Left lung (tissue), 10 donors: ENCODE measurements around the gene BORCS6. TPM values are rescaled to one million over a fixed set of nuclear protein-coding genes. Genes with fewer than 3 reads are reported as not detected.

Experiments used
- ATAC-seq: fragments of 200-7000 bp; cut with Tn5 transposase; one replicate; pipeline ENCODE4 v1.9.1; 2020; ENCODE audit warnings: moderate library complexity
- DNase-seq, 4 donors: peaks; one replicate each; pipeline ENCODE4 v3.0.0-alpha.2; 2013 to 2020
- H3K27ac ChIP-seq, 2 donors: fragments of 200-600 bp; sonication (generic) in 1 of 2; one replicate each; pipeline versions ENCODE4 v1.5.0 to v1.8.0; 2020 to 2021
- H3K27me3 ChIP-seq, 2 donors: fragments of 200-600 bp; sonication (generic) in 1 of 2; one replicate each; pipeline versions ENCODE4 v1.5.0 to v1.8.0; 2020 to 2021
- H3K36me3 ChIP-seq, 2 donors: fragments of 200-600 bp; sonication (generic) in 1 of 2; one replicate each; pipeline versions ENCODE4 v1.5.0 to v1.8.0; 2020 to 2021
- H3K4me1 ChIP-seq, 2 donors: fragments of 200-600 bp; one replicate each; pipeline ENCODE4 v1.8.0; 2021
- H3K4me3 ChIP-seq, 2 donors: fragments of 200-600 bp; sonication (generic) in 1 of 2; one replicate each; pipeline versions ENCODE4 v1.5.0 to v1.8.0; 2020 to 2021; ENCODE audit warnings: mild to moderate bottlenecking in 1 of 2
- H3K9me3 ChIP-seq, 2 donors: fragments of 200-600 bp; sonication (generic) in 1 of 2; one replicate each; pipeline versions ENCODE4 v1.5.0 to v1.8.0; 2020 to 2021
- CTCF ChIP-seq, 2 donors: fragments of 200-600 bp; sonication (generic) in 1 of 2; IDR thresholded peaks; one replicate each; pipeline versions ENCODE4 v1.5.0 to v1.8.0; 2021; ENCODE audit warnings: antibody characterized with exemption in 2 of 2
- intact Hi-C, 2 donors: fragments of 100-400 bp; cut with DNase I; formaldehyde crosslinking; loops; one replicate each; pipeline versions ENCODE4 v1.11.2 to v1.14.2; 2022
- polyA plus RNA-seq, 6 donors: library from polyadenylated mRNA; unstranded; fragments of 120-200 nt; gene quantifications; one replicate each; pipeline ENCODE4 v1.2.1, GENCODE V29; 2013; ENCODE audit not compliant: insufficient read length in 6 of 6
- total RNA-seq, 2 donors: library from RNA; stranded (reverse); fragmentation: NEBNext Ultra II Directional; extraction: Animal tissue kit (Norgen Biotek cat#: 25700); gene quantifications; one replicate each; pipeline ENCODE4 v1.2.1, GENCODE V29; 2021
- donor health status: DM: no; HTN: yes; CAD: no.
- donor health status: DM: no; HTN: no; CAD: no.

BORCS6 gene
- total and polyA plus RNA-seq, 8 donors: 2.4 to 10.6 (median 3.3) TPM

- Histone ChIP-seq H3K36me3 (no peaks in the 10 kb centered on the region), H3K4me3 (peak overlapping the region in 1 of 2 donors; percentile 54), H3K27me3 (no peaks in the 10 kb centered on the region), H3K27ac (peak overlapping the region; percentile 80 to 85), H3K9me3 (no peaks in the 10 kb centered on the region), H3K4me1 (peaks cover 15 to 35% of the 10 kb centered on the region in 2 donors)
- no peak for DNase-seq
- TF ChIP-seq CTCF (IDR thresholded peaks at IDR 0.05): no peak
- intact Hi-C loops: no loop called here
- no peak for ATAC-seq
Measured at GRCh38 chr17:8176998-8177731, 12.8 kb downstream of the BORCS6 start.

DNA sequence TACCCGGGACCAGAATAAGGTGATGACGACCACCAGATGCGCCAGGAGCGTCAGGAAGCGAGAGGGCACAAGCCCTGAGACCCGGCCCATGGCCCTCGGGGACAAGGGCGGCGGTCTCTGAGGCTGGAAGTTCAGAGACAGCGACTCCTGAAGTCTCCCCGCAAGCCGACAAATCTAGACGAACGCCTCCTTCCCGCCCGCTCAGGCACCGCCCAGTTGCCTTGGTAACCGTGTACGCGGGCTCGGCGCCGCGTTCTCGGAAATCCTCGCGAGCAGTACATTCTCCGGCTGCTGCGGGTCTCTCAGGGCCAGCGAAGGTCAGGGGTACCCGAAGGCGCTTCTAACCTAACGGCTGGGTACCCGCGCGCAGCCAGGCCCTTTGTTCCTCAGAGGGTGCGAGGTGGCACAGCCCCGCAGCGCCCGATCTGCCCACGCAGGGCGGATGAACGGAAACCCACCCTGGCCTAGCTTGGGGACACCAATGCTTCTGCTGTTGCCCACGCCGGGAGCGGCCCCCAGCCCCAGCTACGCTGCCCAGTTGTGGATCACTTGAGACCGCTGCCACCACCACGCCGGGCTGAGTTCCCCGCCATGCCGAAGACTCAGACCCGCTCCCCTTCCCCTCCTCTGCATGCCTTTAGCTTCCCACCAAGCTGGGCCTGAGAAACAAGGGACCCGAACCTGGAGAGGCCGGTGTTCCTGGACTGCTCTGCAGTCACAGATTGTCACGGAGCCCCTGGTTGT, 13.6 kb downstream of the BORCS6 start, which contains the start of gene TMEM107:
TSS of gene TMEM107 (minus strand) at position 184 of the 744 bp plus-strand sequence. CDS start at position 90, 94 bp downstream.
- H3K27ac ChIP-seq: peak within 1 kb of the TSS; percentile 80 to 85
- DNase-seq: peak; percentile 87 to 98 (median 93)
- peak within 1 kb of the TSS; percentile 48 to 54 for H3K4me3 ChIP-seq
- intact Hi-C loops: no loop called here
- no peak for TF ChIP-seq CTCF (IDR thresholded peaks at IDR 0.05)
- H3K36me3 ChIP-seq: no peaks in the 10 kb centered on the region
- peaks cover 15 to 35% of the 10 kb centered on the region in 2 donors for H3K4me1 ChIP-seq
- no peaks in the 10 kb centered on the region for H3K9me3 ChIP-seq
- no peaks in the 10 kb centered on the region for H3K27me3 ChIP-seq
- ATAC-seq: peak; percentile 86

GRCh38 chr17:8175795-8176196, 14.2 kb downstream of the BORCS6 start:
- Histone ChIP-seq H3K27me3 (no peaks in the 10 kb centered on the region), H3K9me3 (no peaks in the 10 kb centered on the region), H3K36me3 (no peaks in the 10 kb centered on the region), H3K4me3 (peak overlapping the region; percentile 48 to 54), H3K4me1 (peaks cover 15 to 35% of the 10 kb centered on the region in 2 donors), H3K27ac (peak overlapping the region; percentile 80 to 85)
- DNase-seq (no peak), ATAC-seq (peak; percentile 3)
- intact Hi-C loops: no loop called here
- no peak for TF ChIP-seq CTCF (IDR thresholded peaks at IDR 0.05)

DNA sequence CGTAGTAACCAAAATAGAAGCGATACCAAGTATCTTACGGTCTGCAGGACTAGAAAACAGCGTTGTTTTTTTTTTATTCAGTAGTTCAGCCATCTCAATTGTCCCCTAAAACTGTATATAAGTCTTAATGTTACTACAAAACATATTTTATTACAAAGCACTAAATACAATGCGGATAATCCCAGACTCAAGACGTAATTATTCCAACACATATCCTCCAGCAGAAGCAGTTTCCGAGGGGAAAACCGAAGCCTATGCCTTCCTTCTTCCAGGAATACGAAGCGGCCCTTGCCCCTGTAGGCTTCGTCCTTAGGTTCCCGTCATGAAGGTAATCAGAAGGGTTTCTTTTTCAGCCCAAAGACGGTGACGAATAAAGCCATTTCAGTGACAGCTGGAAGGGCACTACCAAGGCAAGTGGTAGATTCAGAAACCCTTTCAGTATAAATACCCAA, 16.1 kb downstream of the BORCS6 start:
- DNase-seq (no peak), ATAC-seq (no peak)
- TF ChIP-seq CTCF (IDR thresholded peaks at IDR 0.05): no peak
- no peaks in the 10 kb centered on the region for H3K9me3 ChIP-seq
- H3K27ac ChIP-seq: peak overlapping the region; percentile 90 to 93
- no peaks in the 10 kb centered on the region for H3K27me3 ChIP-seq
- intact Hi-C loops: no loop called here
- peak overlapping the region; percentile 21 to 32 for H3K4me3 ChIP-seq
- no peaks in the 10 kb centered on the region for H3K36me3 ChIP-seq
- peaks cover 15 to 35% of the 10 kb centered on the region in 2 donors for H3K4me1 ChIP-seq
